H1 (cell line): Measurements from ENCODE around the gene INAFM2. TPM values are rescaled to one million over a fixed set of nuclear protein-coding genes. Genes with fewer than 3 reads are reported as not detected.

Experiments used
- GTF2F1 ChIP-seq: IDR thresholded peaks from 2 replicates; pipeline ENCODE4 v1.6.1; 2012; ENCODE audit warnings: low read depth, low read length, improper control_type of control experiment, borderline replicate concordance
- KDM4A ChIP-seq: IDR thresholded peaks from one replicate; pipeline ENCODE4 v1.7.1; 2012; ENCODE audit warnings: low read depth, mild to moderate bottlenecking, moderate library complexity, low read length, inconsistent platforms; ENCODE audit not compliant: severe bottlenecking
- polyA plus RNA-seq, 7 experiments: library from polyadenylated mRNA; depleted of rRNA in 3 of 7; stranded (reverse) in 5 of 7; unstranded in 2 of 7; fragments of >200 nt in 5 of 7; fragments of 200-250 nt in 2 of 7; gene quantifications; 1 replicate in 5 of 7; 2 replicates in 1 of 7; 4 replicates in 1 of 7; pipeline versions ENCODE4 v1.2.1 to v1.2.3, GENCODE V29; 2011 to 2013; ENCODE audit warnings: missing spikeins in 2 of 7, mixed read lengths in 2 of 7
- total RNA-seq: library from RNA; stranded (reverse); fragmentation: NEBNext Ultra II Directional; extraction: Animal tissue kit (Norgen Biotek cat#: 25700); gene quantifications from 2 replicates; pipeline ENCODE4 v1.2.1, GENCODE V29; 2021

Gene INAFM2
- total and polyA plus RNA-seq, 2 of the 8 experiments (the other 6 are each of a cell fraction or from before 2014, with no cell fraction given) = 15.3 to 35.1 TPM

- no peak for TF ChIP-seq GTF2F1
- no peak for TF ChIP-seq KDM4A
These were observed 36.5 kb downstream of the INAFM2 start (continued) for GRCh38 chr15:40360015-40360414.
